ENCODE data around the gene WHAMM. TPM values are rescaled to one million over a fixed set of nuclear protein-coding genes. Genes with fewer than 3 reads are reported as not detected.
"Not testable (repeated sequence)": the region's sequence is repeated elsewhere in the genome, so short reads cannot be mapped to it uniquely, and the experiment has no call there.

The WHAMM gene
- total RNA-seq, 2 experiments from 2014 or later: 4.2 to 5.3 TPM

GRCh38 chr15:82807920-82808633 is 1.4 kb upstream of the WHAMM start:
- Mint-ChIP-seq H3K27ac (no peak overlapping the region), H3K4me1 (ENCODE audit: low read depth) (peaks cover 34% of the 10 kb centered on the region), H3K9me3 (no peaks in the 10 kb centered on the region), H3K4me3 (peak overlapping the region; percentile 16), H3K36me3 (peaks cover 9% of the 10 kb centered on the region), H3K27me3 (no peaks in the 10 kb centered on the region)
- intact Hi-C loops (cut with micrococcal nuclease): loop anchor here (2.0 kb wide), 1 partner anchor 259 kb away; the partner anchor contains the start of gene BTBD1
- DNase-seq: no peak
- ChIA-PET POLR2A (interaction anchor here (1.0 to 1.4 kb wide), 3 partner anchors 20 to 267 kb away, joined by 3 read pairs; partner anchors contain the start of gene RPS17), CTCF (interaction anchor here (0.6 to 1.4 kb wide), 2 partner anchors 25 to 277 kb away, joined by 3 to 6 read pairs; no protein-coding TSS in a partner anchor)

- CTCF ChIA-PET: interaction anchor here (1.4 kb wide), 1 partner anchor 24 kb away, joined by 6 read pairs; no protein-coding TSS in a partner anchor
- intact Hi-C loops (cut with micrococcal nuclease): loop anchor here (1.0 to 2.0 kb wide), 2 partner anchors 58 to 258 kb away; partner anchors contain the start of gene BTBD1
- DNase-seq: no peak
- Mint-ChIP-seq H3K4me1 (ENCODE audit: low read depth) (peaks cover 34% of the 10 kb centered on the region), H3K9me3 (no peaks in the 10 kb centered on the region), H3K27me3 (no peaks in the 10 kb centered on the region), H3K27ac (peak overlapping the region; percentile 76), H3K36me3 (peaks cover 10% of the 10 kb centered on the region), H3K4me3 (peak overlapping the region; percentile 16)
- POLR2A ChIA-PET: interaction anchor here (1.0 to 2.6 kb wide), 4 partner anchors 21 to 268 kb away, joined by 3 to 9 read pairs (median 3); partner anchors contain the start of genes RAMAC and RPS17
These were observed 790 bp upstream of the WHAMM start for GRCh38 chr15:82808634-82809041.

DNA sequence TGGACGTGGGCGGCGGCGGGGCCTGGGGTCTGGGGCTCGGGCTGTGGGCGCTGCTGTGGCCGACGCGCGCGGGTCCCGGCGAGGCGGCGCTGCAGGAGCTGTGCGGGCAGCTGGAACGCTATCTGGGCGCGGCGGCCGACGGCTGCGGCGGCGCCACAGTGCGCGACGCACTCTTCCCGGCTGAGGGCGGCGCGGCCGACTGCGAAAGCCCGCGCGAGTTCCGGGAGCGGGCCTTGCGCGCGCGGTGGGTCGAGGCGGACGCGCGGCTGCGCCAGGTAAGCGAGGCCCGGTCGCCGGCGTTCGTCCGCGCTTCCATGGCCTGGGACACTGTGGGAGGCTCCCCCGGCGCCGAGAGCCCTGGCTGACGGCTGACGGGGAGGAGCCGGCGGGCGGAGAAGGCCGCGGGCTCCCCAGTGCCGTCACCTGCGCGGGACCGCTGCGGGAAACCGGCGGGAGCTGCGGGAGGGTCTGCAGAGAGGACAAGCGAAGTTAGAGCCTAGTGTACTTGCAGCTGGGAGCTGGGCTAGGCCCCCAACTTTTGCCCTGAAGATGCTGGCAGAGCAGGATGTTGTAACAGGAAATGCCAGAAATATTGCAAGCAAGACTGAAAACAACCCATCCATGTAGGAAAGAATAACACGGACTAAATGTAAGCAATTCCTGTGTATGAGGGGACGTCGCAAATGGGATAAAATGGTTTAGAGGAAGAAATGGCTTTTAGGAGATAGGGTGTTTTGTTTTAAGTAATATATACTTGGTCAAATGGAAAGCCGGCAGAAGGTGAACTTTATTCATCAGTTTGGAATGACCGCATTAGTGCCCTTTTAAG is 847 bp downstream of the WHAMM start:
- CTCF ChIA-PET: interaction anchor here (0.6 to 2.0 kb wide), 6 partner anchors 59 to 749 kb away, joined by 3 to 9 read pairs (median 4); no protein-coding TSS in a partner anchor
- peak; percentile 42 for DNase-seq
- POLR2A ChIA-PET: interaction anchor here (1.0 to 2.6 kb wide), 8 partner anchors 18 to 275 kb away, joined by 3 to 19 read pairs (median 6); partner anchors contain the start of genes C15orf40, RAMAC and RPS17
- Mint-ChIP-seq H3K9me3 (no peaks in the 10 kb centered on the region), H3K4me3 (peak overlapping the region; percentile 82), H3K4me1 (ENCODE audit: low read depth) (peaks cover 41% of the 10 kb centered on the region), H3K27me3 (no peaks in the 10 kb centered on the region), H3K36me3 (peaks cover 21% of the 10 kb centered on the region), H3K27ac (peak overlapping the region; percentile 81)
- intact Hi-C loops (cut with micrococcal nuclease): loop anchor here (2.0 to 10.0 kb wide), 4 partner anchors 141 to 395 kb away; partner anchors contain the start of genes HDGFL3, RAMAC and RPS17

DNA sequence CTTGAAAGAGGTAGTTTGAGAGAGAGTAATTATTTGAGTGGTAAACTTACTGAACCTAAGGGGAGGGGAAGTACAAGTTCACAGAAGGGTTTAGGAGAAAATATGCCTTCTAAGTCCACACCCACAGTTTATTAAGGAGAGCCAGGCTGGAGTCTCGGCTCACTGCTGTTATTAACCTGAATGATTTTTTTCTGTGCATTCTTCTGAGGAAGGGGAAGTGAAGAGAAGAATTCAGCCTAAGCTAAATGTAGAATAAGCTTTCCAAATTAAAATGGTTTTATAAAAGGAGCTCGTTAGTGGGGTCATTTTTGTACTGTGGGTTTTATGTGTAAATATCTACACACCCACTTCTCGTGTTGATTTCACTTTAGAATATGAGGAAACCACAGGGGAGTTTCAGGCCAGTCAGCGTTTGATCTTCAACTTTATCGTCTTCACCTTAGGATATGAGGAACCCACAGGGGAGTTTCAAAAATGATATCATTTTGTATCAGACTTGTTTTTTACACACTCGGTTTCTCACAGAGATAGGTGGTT is 1.5 kb downstream of the WHAMM start:
- ChIA-PET POLR2A (interaction anchor here (1.0 to 2.6 kb wide), 9 partner anchors 13 to 276 kb away, joined by 3 to 19 read pairs (median 6); partner anchors contain the start of genes C15orf40, RAMAC and RPS17), CTCF (interaction anchor here (0.6 to 2.0 kb wide), 8 partner anchors 21 to 749 kb away, joined by 3 to 9 read pairs (median 3); no protein-coding TSS in a partner anchor)
- Mint-ChIP-seq H3K36me3 (peaks cover 26% of the 10 kb centered on the region), H3K4me1 (ENCODE audit: low read depth) (peaks cover 45% of the 10 kb centered on the region), H3K4me3 (peak overlapping the region; percentile 82), H3K27ac (peak overlapping the region; percentile 81), H3K9me3 (no peaks in the 10 kb centered on the region), H3K27me3 (no peaks in the 10 kb centered on the region)
- peak; percentile 70 for DNase-seq
- intact Hi-C loops (cut with micrococcal nuclease): loop anchor here (1.0 to 10.0 kb wide), 5 partner anchors 21 to 394 kb away; partner anchors contain the start of genes HDGFL3, RAMAC and RPS17

- ChIA-PET POLR2A (no interaction called here), CTCF (interaction anchor here (0.6 kb wide), 1 partner anchor 155 kb away, joined by 5 read pairs; no protein-coding TSS in a partner anchor)
- Mint-ChIP-seq H3K27me3 (no peaks in the 10 kb centered on the region), H3K36me3 (peaks cover 36% of the 10 kb centered on the region), H3K9me3 (no peaks in the 10 kb centered on the region), H3K4me3 (no peak overlapping the region), H3K27ac (no peak overlapping the region), H3K4me1 (ENCODE audit: low read depth) (peaks cover 45% of the 10 kb centered on the region)
- intact Hi-C loops (cut with micrococcal nuclease): loop anchor here (10.0 kb wide), 1 partner anchor 392 kb away; the partner anchor contains the start of gene HDGFL3
- no peak for DNase-seq
These were observed 3.6 kb downstream of the WHAMM start for GRCh38 chr15:82812994-82813393.

GRCh38 chr15:82820128-82820527 is 10.7 kb downstream of the WHAMM start:
- Mint-ChIP-seq H3K36me3 (peaks cover 46% of the 10 kb centered on the region), H3K9me3 (no peaks in the 10 kb centered on the region), H3K4me1 (ENCODE audit: low read depth) (peaks cover 6% of the 10 kb centered on the region), H3K27me3 (no peaks in the 10 kb centered on the region), H3K27ac (no peak overlapping the region), H3K4me3 (no peak overlapping the region)
- ChIA-PET CTCF (no interaction called here), POLR2A (no interaction called here)
- intact Hi-C loops (cut with micrococcal nuclease): no loop called here
- DNase-seq: no peak

- CTCF ChIA-PET: not testable (repeated sequence)
These were observed 12.0 kb downstream of the WHAMM start for GRCh38 chr15:82821396-82821795.

DNA sequence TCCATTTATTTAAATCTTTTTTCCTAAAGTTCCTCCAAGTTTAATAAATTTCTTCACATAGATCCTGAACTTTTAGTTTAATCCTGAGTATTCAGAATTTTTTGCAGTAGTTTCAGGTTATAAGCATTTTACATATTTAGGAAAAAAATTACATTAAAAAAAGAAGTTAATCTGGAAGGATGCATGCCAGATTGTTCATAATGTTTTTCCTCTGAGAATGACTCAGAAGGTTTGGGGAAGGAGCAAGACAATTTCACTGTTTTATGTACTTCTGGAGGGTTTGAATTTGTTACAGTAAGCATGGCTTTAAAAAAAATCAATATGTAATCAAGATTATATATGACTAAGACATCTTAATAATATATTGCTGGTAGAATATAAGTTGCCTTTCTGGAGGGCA is 12.4 kb downstream of the WHAMM start:
- H3K4me1 Mint-ChIP-seq (ENCODE audit: low read depth); CTCF ChIA-PET; POLR2A ChIA-PET; intact Hi-C loops (cut with micrococcal nuclease); H3K9me3 Mint-ChIP-seq; H3K4me3 Mint-ChIP-seq; H3K27ac Mint-ChIP-seq; H3K27me3 Mint-ChIP-seq; DNase-seq: not testable (repeated sequence)
- peaks cover 42% of the 10 kb centered on the region for H3K36me3 Mint-ChIP-seq

More at GRCh38 chr15:82821396-82821795, 12.0 kb downstream of the WHAMM start:
- H3K4me3 Mint-ChIP-seq; H3K9me3 Mint-ChIP-seq; POLR2A ChIA-PET; H3K4me1 Mint-ChIP-seq (ENCODE audit: low read depth); H3K27me3 Mint-ChIP-seq; DNase-seq; intact Hi-C loops (cut with micrococcal nuclease); H3K27ac Mint-ChIP-seq: not testable (repeated sequence)
- H3K36me3 Mint-ChIP-seq: peaks cover 43% of the 10 kb centered on the region

DNA sequence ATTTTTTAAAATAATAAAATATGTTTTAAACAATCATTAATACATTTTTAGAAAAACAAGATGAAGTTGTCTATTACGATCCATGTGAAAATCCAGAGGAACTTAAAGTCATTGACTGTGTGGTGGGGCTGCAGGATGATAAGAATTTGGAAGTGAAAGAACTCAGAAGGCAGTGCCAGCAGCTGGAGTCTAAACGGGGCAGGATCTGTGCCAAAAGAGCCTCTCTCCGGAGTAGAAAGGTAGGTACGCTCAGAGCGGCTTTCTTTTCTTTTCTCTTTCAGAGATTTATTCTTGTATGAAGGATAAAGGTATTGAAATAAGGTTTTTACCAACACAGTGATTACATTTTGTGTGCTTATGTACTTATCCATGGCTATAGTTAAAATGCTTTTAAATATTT is 13.6 kb downstream of the WHAMM start:
- ChIA-PET POLR2A (no interaction called here), CTCF (no interaction called here)
- Mint-ChIP-seq H3K9me3 (no peaks in the 10 kb centered on the region), H3K27ac (no peak overlapping the region), H3K36me3 (peaks cover 45% of the 10 kb centered on the region), H3K4me1 (ENCODE audit: low read depth) (peaks cover 5% of the 10 kb centered on the region), H3K4me3 (no peak overlapping the region), H3K27me3 (no peaks in the 10 kb centered on the region)
- intact Hi-C loops (cut with micrococcal nuclease): no loop called here
- DNase-seq: no peak

- Mint-ChIP-seq H3K27me3 (no peaks in the 10 kb centered on the region), H3K27ac (no peak overlapping the region), H3K4me1 (ENCODE audit: low read depth) (peaks cover 25% of the 10 kb centered on the region), H3K9me3 (no peaks in the 10 kb centered on the region), H3K36me3 (peaks cover 58% of the 10 kb centered on the region), H3K4me3 (no peak overlapping the region)
- intact Hi-C loops (cut with micrococcal nuclease): no loop called here
- DNase-seq: no peak
- ChIA-PET POLR2A (interaction anchor here (1.3 kb wide), 1 partner anchor 18 kb away, joined by 3 read pairs; no protein-coding TSS in a partner anchor), CTCF (no interaction called here)
These were observed 18.6 kb downstream of the WHAMM start for GRCh38 chr15:82828075-82828474.

- H3K4me3 Mint-ChIP-seq: no peak overlapping the region
- H3K27ac Mint-ChIP-seq: no peak overlapping the region
- peaks cover 66% of the 10 kb centered on the region for H3K36me3 Mint-ChIP-seq
- intact Hi-C loops (cut with micrococcal nuclease): no loop called here
- no peak for DNase-seq
- no peaks in the 10 kb centered on the region for H3K27me3 Mint-ChIP-seq
- ChIA-PET CTCF (no interaction called here), POLR2A (no interaction called here)
- H3K4me1 Mint-ChIP-seq (ENCODE audit: low read depth): peaks cover 28% of the 10 kb centered on the region
- no peaks in the 10 kb centered on the region for H3K9me3 Mint-ChIP-seq
These were observed 19.8 kb downstream of the WHAMM start for GRCh38 chr15:82829234-82829633.

All from activated CD4-positive, alpha-beta memory T cell treated with anti-CD3 and anti-CD28 coated beads for 36 hours (primary cell).